Body of pancreas (tissue), 4 donors: ENCODE results near the gene PATZ1.

Source experiments
- CTCF ChIP-seq, 7 experiments: fragments of 450-650 bp in 4 of 7; fragments of 200-600 bp in 3 of 7; sonication (generic) in 3 of 7; IDR thresholded peaks; one replicate each; pipeline ENCODE4 v1.5.1; 2016 to 2019; ENCODE audit warnings: antibody characterized with exemption in 7 of 7
- POLR2A ChIP-seq, 3 donors: fragments of 450-650 bp; IDR thresholded peaks; one replicate each; pipeline ENCODE4 v1.6.1; 2016; ENCODE audit warnings: antibody characterized with exemption in 3 of 3, mild to moderate bottlenecking in 2 of 3

GRCh38 chr22:31281733-31282132 lies 64.4 kb downstream of the PATZ1 start:
- no peak for TF ChIP-seq CTCF (IDR thresholded peaks at IDR 0.05)
- TF ChIP-seq POLR2A (IDR thresholded peaks at IDR 0.05): no peak
